ENCODE data around the gene NLGN1. TPM values are rescaled to one million over a fixed set of nuclear protein-coding genes. Genes with fewer than 3 reads are reported as not detected.

Gene NLGN1
- total RNA-seq, 1 experiment from 2014 or later = not detected

DNA sequence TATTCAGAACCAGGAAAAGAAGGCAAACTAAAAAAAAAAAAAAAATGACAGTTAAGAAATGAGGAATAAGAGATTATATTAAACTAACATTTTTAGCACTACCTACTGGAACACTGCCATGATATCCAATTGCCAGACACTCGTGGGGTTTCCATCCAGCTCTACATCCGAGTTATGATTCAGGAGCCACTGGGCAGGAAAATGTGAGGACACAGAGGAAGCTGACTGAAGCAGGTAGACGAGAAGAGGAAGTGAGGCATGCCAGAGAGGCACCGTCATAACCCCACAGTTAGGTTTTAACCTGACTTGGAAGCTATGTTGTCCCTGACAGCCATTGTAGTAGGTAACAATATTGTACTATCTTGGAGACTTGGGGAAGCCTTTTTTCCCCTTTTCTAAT, 495.0 kb downstream of the NLGN1 start:
- Histone ChIP-seq H3K9me3 (ENCODE audit: control insufficient read depth in 1 of 2, insufficient read depth in 1 of 2, low read depth in 1 of 2, low read length in 2 of 2) (no peaks in the 10 kb centered on the region), H3K79me2 (ENCODE audit: insufficient read depth, low read length) (no peaks in the 10 kb centered on the region), H3K4me2 (ENCODE audit: low read length) (no peak overlapping the region), H3K4me1 (ENCODE audit: control insufficient read depth in 1 of 2, insufficient read depth in 2 of 2, low read length in 2 of 2) (no peaks in the 10 kb centered on the region), H3K4me3 (replicated peaks in 1 of 2; ENCODE audit: low read depth in 1 of 2, low read length in 2 of 2) (no peak overlapping the region), H3K9me2 (ENCODE audit: insufficient read depth) (no peaks in the 10 kb centered on the region), H3K27ac (ENCODE audit: low read depth, low read length) (no peak overlapping the region), H3K27me3 (ENCODE audit: insufficient read depth, low read length) (no peaks in the 10 kb centered on the region), H3K36me3 (ENCODE audit: control insufficient read depth in 1 of 2, insufficient read depth in 2 of 2, low read length in 2 of 2) (no peaks in the 10 kb centered on the region), H2AFZ (ENCODE audit: low read depth, low read length, poor library complexity, severe bottlenecking) (no peak overlapping the region), H4K20me1 (ENCODE audit: insufficient read depth) (no peaks in the 10 kb centered on the region), H3K9ac (ENCODE audit: low read length) (no peak overlapping the region)
- no peak for ATAC-seq
- TF ChIP-seq SP1 (IDR thresholded peaks at IDR 0.05; ENCODE audit: low read depth) (no peak), YY1 (IDR thresholded peaks at IDR 0.05; ENCODE audit: extremely low read depth, insufficient replicate concordance, low read depth, low read length) (no peak), POLR2A (IDR thresholded peaks at IDR 0.05; ENCODE audit: borderline replicate concordance, extremely low read depth, insufficient read depth, insufficient read length) (no peak), ELF1 (IDR thresholded peaks at IDR 0.05; ENCODE audit: borderline replicate concordance, low read depth) (no peak), TCF7L2 (IDR thresholded peaks at IDR 0.05; ENCODE audit: borderline replicate concordance, extremely low read depth, insufficient read depth, insufficient read length) (no peak), SRF (IDR thresholded peaks at IDR 0.05; ENCODE audit: low read depth) (no peak), RAD21 (IDR thresholded peaks at IDR 0.05; ENCODE audit: low read depth) (no peak), EZH2phosphoT487 (IDR thresholded peaks at IDR 0.05; ENCODE audit: borderline replicate concordance) (no peak), CBX3 (IDR thresholded peaks at IDR 0.05; ENCODE audit: low read depth) (no peak), SIN3A (IDR thresholded peaks at IDR 0.05; ENCODE audit: low read depth) (no peak), POLR2AphosphoS5 (IDR thresholded peaks at IDR 0.05; ENCODE audit: low read depth, low read length) (no peak), ZFX (IDR thresholded peaks at IDR 0.05) (no peak), EZH2 (IDR thresholded peaks at IDR 0.05) (no peak), JUND (IDR thresholded peaks at IDR 0.05) (no peak)
- TF ChIP-seq, protein P1, sequence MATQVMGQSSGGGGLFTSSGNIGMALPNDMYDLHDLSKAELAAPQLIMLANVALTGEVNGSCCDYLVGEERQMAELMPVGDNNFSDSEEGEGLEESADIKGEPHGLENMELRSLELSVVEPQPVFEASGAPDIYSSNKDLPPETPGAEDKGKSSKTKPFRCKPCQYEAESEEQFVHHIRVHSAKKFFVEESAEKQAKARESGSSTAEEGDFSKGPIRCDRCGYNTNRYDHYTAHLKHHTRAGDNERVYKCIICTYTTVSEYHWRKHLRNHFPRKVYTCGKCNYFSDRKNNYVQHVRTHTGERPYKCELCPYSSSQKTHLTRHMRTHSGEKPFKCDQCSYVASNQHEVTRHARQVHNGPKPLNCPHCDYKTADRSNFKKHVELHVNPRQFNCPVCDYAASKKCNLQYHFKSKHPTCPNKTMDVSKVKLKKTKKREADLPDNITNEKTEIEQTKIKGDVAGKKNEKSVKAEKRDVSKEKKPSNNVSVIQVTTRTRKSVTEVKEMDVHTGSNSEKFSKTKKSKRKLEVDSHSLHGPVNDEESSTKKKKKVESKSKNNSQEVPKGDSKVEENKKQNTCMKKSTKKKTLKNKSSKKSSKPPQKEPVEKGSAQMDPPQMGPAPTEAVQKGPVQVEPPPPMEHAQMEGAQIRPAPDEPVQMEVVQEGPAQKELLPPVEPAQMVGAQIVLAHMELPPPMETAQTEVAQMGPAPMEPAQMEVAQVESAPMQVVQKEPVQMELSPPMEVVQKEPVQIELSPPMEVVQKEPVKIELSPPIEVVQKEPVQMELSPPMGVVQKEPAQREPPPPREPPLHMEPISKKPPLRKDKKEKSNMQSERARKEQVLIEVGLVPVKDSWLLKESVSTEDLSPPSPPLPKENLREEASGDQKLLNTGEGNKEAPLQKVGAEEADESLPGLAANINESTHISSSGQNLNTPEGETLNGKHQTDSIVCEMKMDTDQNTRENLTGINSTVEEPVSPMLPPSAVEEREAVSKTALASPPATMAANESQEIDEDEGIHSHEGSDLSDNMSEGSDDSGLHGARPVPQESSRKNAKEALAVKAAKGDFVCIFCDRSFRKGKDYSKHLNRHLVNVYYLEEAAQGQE (IDR thresholded peaks at IDR 0.05; ENCODE audit: low read depth) = no peak
- TF ChIP-seq, protein P2, sequence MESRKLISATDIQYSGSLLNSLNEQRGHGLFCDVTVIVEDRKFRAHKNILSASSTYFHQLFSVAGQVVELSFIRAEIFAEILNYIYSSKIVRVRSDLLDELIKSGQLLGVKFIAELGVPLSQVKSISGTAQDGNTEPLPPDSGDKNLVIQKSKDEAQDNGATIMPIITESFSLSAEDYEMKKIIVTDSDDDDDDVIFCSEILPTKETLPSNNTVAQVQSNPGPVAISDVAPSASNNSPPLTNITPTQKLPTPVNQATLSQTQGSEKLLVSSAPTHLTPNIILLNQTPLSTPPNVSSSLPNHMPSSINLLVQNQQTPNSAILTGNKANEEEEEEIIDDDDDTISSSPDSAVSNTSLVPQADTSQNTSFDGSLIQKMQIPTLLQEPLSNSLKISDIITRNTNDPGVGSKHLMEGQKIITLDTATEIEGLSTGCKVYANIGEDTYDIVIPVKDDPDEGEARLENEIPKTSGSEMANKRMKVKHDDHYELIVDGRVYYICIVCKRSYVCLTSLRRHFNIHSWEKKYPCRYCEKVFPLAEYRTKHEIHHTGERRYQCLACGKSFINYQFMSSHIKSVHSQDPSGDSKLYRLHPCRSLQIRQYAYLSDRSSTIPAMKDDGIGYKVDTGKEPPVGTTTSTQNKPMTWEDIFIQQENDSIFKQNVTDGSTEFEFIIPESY (IDR thresholded peaks at IDR 0.05; ENCODE audit: extremely low read depth, insufficient replicate concordance, low read length) = no peak
- TF ChIP-seq, protein P3, sequence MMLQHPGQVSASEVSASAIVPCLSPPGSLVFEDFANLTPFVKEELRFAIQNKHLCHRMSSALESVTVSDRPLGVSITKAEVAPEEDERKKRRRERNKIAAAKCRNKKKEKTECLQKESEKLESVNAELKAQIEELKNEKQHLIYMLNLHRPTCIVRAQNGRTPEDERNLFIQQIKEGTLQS (IDR thresholded peaks at IDR 0.05) = no peak
- CTCF ChIA-PET = no interaction called here
- intact Hi-C loops (cut with micrococcal nuclease) = no loop called here
- RAD21 ChIA-PET (ENCODE audit: low non-redundant PET in 1 of 2, low total read pairs in 2 of 2, uncharacterized antibody in 2 of 2, unreplicated experiment in 2 of 2) = no interaction called here
- BruUV-seq (replicated peaks) = no TSS peak
- DNase-seq (ENCODE audit: low read depth, low spot score) = no peak
- POLR2A ChIA-PET = no interaction called here
